HG03045 (cell line): ENCODE measurements around the gene OR10J4.
"Not testable (repeated sequence)": the region's sequence is repeated elsewhere in the genome, so short reads cannot be mapped to it uniquely, and the experiment has no call there.

ENCODE experiments used
- ATAC-seq: cut with Tn5 transposase; IDR thresholded peaks from one replicate; pipeline ENCODE4 v1.9.1; 2021; ENCODE audit warnings: mild to moderate bottlenecking, moderate library complexity; ENCODE audit not compliant: unreplicated experiment

OR10J4 gene

GRCh38 chr1:159431904-159432303 lies at the start of gene OR10J4:
TSS of gene OR10J4 (plus strand) at chr1:159432204.
- ATAC-seq: no peak

GRCh38 chr1:159406821-159407220 lies 25.2 kb upstream of the OR10J4 start:
- no peak for ATAC-seq

- ATAC-seq: no peak
These were observed 23.1 kb upstream of the OR10J4 start for GRCh38 chr1:159408862-159409400.

- ATAC-seq: no peak
These were observed 10.2 kb upstream of the OR10J4 start for GRCh38 chr1:159421821-159422220.

- no peak for ATAC-seq
These were observed 3.5 kb upstream of the OR10J4 start for GRCh38 chr1:159428536-159428935.

- ATAC-seq: no peak
These were observed 2.7 kb upstream of the OR10J4 start for GRCh38 chr1:159429074-159429861.

- ATAC-seq: no peak
These were observed 1.0 kb upstream of the OR10J4 start for GRCh38 chr1:159430985-159431384.

GRCh38 chr1:159436469-159436868 lies 4.5 kb downstream of the OR10J4 start:
- no peak for ATAC-seq

GRCh38 chr1:159439422-159439821 lies 7.4 kb downstream of the OR10J4 start, which contains the start of gene OR10J1:
TSS of gene OR10J1 (plus strand) at chr1:159439722. CDS start at chr1:159439792, 70 bp downstream.
- ATAC-seq: no peak

GRCh38 chr1:159441360-159441759 lies 9.4 kb downstream of the OR10J4 start:
- no peak for ATAC-seq

- ATAC-seq: no peak
These were observed 10.4 kb downstream of the OR10J4 start for GRCh38 chr1:159442428-159442827.

- no peak for ATAC-seq
These were observed 11.2 kb downstream of the OR10J4 start for GRCh38 chr1:159443066-159443750.

- no peak for ATAC-seq
These were observed 12.5 kb downstream of the OR10J4 start for GRCh38 chr1:159444511-159444910.

- ATAC-seq: no peak
These were observed 16.2 kb downstream of the OR10J4 start for GRCh38 chr1:159448181-159448580.

GRCh38 chr1:159449605-159450004 lies 17.6 kb downstream of the OR10J4 start:
- ATAC-seq: not testable (repeated sequence)

GRCh38 chr1:159459551-159459950 lies 27.5 kb downstream of the OR10J4 start:
- ATAC-seq: no peak

GRCh38 chr1:159465191-159465603 lies 33.2 kb downstream of the OR10J4 start:
- no peak for ATAC-seq

- no peak for ATAC-seq
These were observed 36.3 kb downstream of the OR10J4 start for GRCh38 chr1:159468321-159468720.

- ATAC-seq: no peak
These were observed 38.0 kb downstream of the OR10J4 start for GRCh38 chr1:159469921-159470533.

- no peak for ATAC-seq
These were observed 41.3 kb downstream of the OR10J4 start for GRCh38 chr1:159473335-159473734.

GRCh38 chr1:159474926-159475325 lies 42.9 kb downstream of the OR10J4 start:
- ATAC-seq: no peak
